Loucy (cell line): ENCODE data around the gene FRMD4A.

Experiments
- H2AFZ ChIP-seq: fragments of 200-600 bp; sonication (generic); 2 replicates; pipeline ENCODE4 v1.6.0; 2016; ENCODE audit warnings: antibody characterized with exemption, mild to moderate bottlenecking, low read length, moderate library complexity
- H3F3A ChIP-seq: fragments of 200-600 bp; 2 replicates; pipeline ENCODE4 v1.6.0; 2016; ENCODE audit warnings: antibody characterized with exemption, low read depth, mild to moderate bottlenecking
- H3K27me3 ChIP-seq: fragments of 200-600 bp; sonication (generic); 2 replicates; pipeline ENCODE4 v1.6.1; 2014; ENCODE audit warnings: low read length, mild to moderate bottlenecking; ENCODE audit not compliant: insufficient read depth, poor library complexity, severe bottlenecking
- H3K36me3 ChIP-seq: fragments of 200-600 bp; sonication (generic); 2 replicates; pipeline ENCODE4 v1.6.1; 2016; ENCODE audit warnings: low read length; ENCODE audit not compliant: insufficient read depth
- H3K4me1 ChIP-seq: fragments of 200-600 bp; sonication (generic); 2 replicates; pipeline ENCODE4 v1.5.1; 2014; ENCODE audit warnings: low read length, mild to moderate bottlenecking; ENCODE audit not compliant: insufficient read depth, poor library complexity, severe bottlenecking
- H3K4me2 ChIP-seq: fragments of 200-600 bp; sonication (generic); 2 replicates; pipeline ENCODE4 v1.6.0; 2014; ENCODE audit warnings: antibody characterized with exemption, low read length, low read depth, mild to moderate bottlenecking; ENCODE audit not compliant: poor library complexity, severe bottlenecking
- H3K4me3 ChIP-seq: fragments of 200-600 bp; sonication (generic); 2 replicates; pipeline ENCODE4 v1.5.1; 2014; ENCODE audit warnings: low read length, mild to moderate bottlenecking, mixed read lengths; ENCODE audit not compliant: poor library complexity, severe bottlenecking
- H3K79me2 ChIP-seq: fragments of 200-600 bp; sonication (generic); 2 replicates; pipeline ENCODE4 v1.6.1; 2014; ENCODE audit warnings: low read length; ENCODE audit not compliant: insufficient read depth
- H3K9ac ChIP-seq: fragments of 200-600 bp; sonication (generic); 2 replicates; pipeline ENCODE4 v1.6.0; 2014; ENCODE audit warnings: mild to moderate bottlenecking, low read depth, low read length, moderate library complexity; ENCODE audit not compliant: poor library complexity, severe bottlenecking
- H3K9me2 ChIP-seq: fragments of 200-600 bp; sonication (generic); replicated peaks from 2 replicates; pipeline ENCODE4 v1.6.1; 2016; ENCODE audit warnings: low read depth, low read length, mixed read lengths
- H3K9me3 ChIP-seq: fragments of 200-600 bp; sonication (generic); 2 replicates; pipeline ENCODE4 v1.6.1; 2014; ENCODE audit warnings: mild to moderate bottlenecking, antibody characterized with exemption, low read length, low read depth; ENCODE audit not compliant: insufficient read depth
- H4K20me1 ChIP-seq: fragments of 200-600 bp; sonication (generic); 2 replicates; pipeline ENCODE4 v1.6.0; 2014; ENCODE audit warnings: antibody characterized with exemption, low read length, mild to moderate bottlenecking; ENCODE audit not compliant: insufficient read depth, poor library complexity, severe bottlenecking
- CTCF ChIP-seq: fragments of 200-600 bp; sonication (generic); conservative IDR thresholded peaks from 2 replicates; pipeline ENCODE4 v1.5.1; 2014; ENCODE audit warnings: mild to moderate bottlenecking, antibody characterized with exemption, low read length
- EZH2phosphoT487 ChIP-seq: fragments of 200-600 bp; IDR thresholded peaks from 2 replicates; pipeline ENCODE4 v1.6.1; 2018; ENCODE audit warnings: antibody characterized with exemption, mild to moderate bottlenecking, moderate library complexity, borderline replicate concordance

FRMD4A gene

GRCh38 chr10:14126697-14127440, 203.9 kb downstream of the FRMD4A start:
- Histone ChIP-seq H3K27me3 (no peaks in the 10 kb centered on the region), H3K9me3 (no peaks in the 10 kb centered on the region), H2AFZ (no peak overlapping the region), H3K36me3 (no peaks in the 10 kb centered on the region), H4K20me1 (no peaks in the 10 kb centered on the region), H3F3A (no peaks in the 10 kb centered on the region), H3K4me1 (no peaks in the 10 kb centered on the region), H3K4me3 (no peak overlapping the region), H3K79me2 (no peaks in the 10 kb centered on the region), H3K9ac (no peak overlapping the region), H3K4me2 (no peak overlapping the region), H3K9me2 (no peaks in the 10 kb centered on the region)
- TF ChIP-seq CTCF (no peak), EZH2phosphoT487 (no peak)

GRCh38 chr10:14125564-14125963, 205.2 kb downstream of the FRMD4A start:
- H3K9me2 ChIP-seq: no peaks in the 10 kb centered on the region

DNA sequence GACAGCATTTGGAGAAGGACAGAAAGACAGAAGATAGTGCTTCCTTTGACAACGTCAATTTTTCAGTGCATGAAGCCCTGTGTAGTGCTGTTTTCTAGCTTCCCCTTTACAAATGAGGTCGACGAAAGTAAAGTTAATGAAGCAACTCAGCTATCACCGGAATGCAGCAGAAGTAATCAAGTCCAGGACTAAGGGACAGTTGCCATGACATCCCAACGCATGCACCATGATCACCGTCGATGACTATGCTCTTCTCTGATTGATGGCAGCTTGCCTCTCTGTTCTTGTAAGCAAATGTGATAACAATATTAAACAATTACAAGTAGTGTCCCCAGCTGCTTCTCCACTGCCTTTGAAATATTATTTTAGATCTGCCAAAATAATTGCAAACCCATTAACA, 205.8 kb downstream of the FRMD4A start:
- H2AFZ ChIP-seq: no peak overlapping the region
- no peaks in the 10 kb centered on the region for H3K9me3 ChIP-seq
- no peaks in the 10 kb centered on the region for H3K79me2 ChIP-seq
- no peak overlapping the region for H3K9ac ChIP-seq
- no peaks in the 10 kb centered on the region for H3K4me1 ChIP-seq
- H3K9me2 ChIP-seq: no peaks in the 10 kb centered on the region
- H3K27me3 ChIP-seq: no peaks in the 10 kb centered on the region
- H3K4me3 ChIP-seq: no peak overlapping the region
- H3F3A ChIP-seq: no peaks in the 10 kb centered on the region
- no peak overlapping the region for H3K4me2 ChIP-seq
- TF ChIP-seq CTCF (no peak), EZH2phosphoT487 (no peak)
- no peaks in the 10 kb centered on the region for H3K36me3 ChIP-seq
- H4K20me1 ChIP-seq: no peaks in the 10 kb centered on the region

More at GRCh38 chr10:14125564-14125963, 205.2 kb downstream of the FRMD4A start:
- Histone ChIP-seq H3K4me1 (no peaks in the 10 kb centered on the region), H3K36me3 (no peaks in the 10 kb centered on the region), H3K4me2 (no peak overlapping the region), H3K9ac (no peak overlapping the region), H3K4me3 (no peak overlapping the region), H3K79me2 (no peaks in the 10 kb centered on the region), H3K9me3 (no peaks in the 10 kb centered on the region), H4K20me1 (no peaks in the 10 kb centered on the region), H3F3A (no peaks in the 10 kb centered on the region), H3K27me3 (no peaks in the 10 kb centered on the region), H2AFZ (no peak overlapping the region)
- TF ChIP-seq CTCF: no peak
- no peak for TF ChIP-seq EZH2phosphoT487
